Mesendoderm (in vitro differentiated cells): ENCODE data around the gene ATP10A.

Source experiments
- DNase-seq: peaks from one replicate; pipeline ENCODE4 v3.0.0; 2013
- H2AK5ac ChIP-seq: 2 replicates; pipeline ENCODE4 v1.6.1; 2013; ENCODE audit warnings: low read length, inconsistent platforms
- H2BK120ac ChIP-seq: 2 replicates; pipeline ENCODE4 v1.6.1; 2013; ENCODE audit warnings: low read depth, mild to moderate bottlenecking, low read length, moderate library complexity, mixed read lengths
- H2BK15ac ChIP-seq: replicated peaks from 2 replicates; pipeline ENCODE4 v1.6.1; 2013; ENCODE audit warnings: low read depth, mild to moderate bottlenecking, moderate library complexity
- H2BK5ac ChIP-seq: 2 replicates; pipeline ENCODE4 v1.6.1; 2013; ENCODE audit warnings: low read length, inconsistent platforms
- H3K18ac ChIP-seq: 2 replicates; pipeline ENCODE4 v1.6.1; 2013; ENCODE audit warnings: mild to moderate bottlenecking, low read length, mixed read lengths
- H3K23ac ChIP-seq: one replicate; pipeline ENCODE4 v1.6.1; 2013; ENCODE audit warnings: low read length
- H3K27ac ChIP-seq: 2 replicates; pipeline ENCODE4 v1.5.1; 2013; ENCODE audit warnings: low read depth, mild to moderate bottlenecking, inconsistent platforms, low read length, moderate library complexity
- H3K27me3 ChIP-seq: 2 replicates; pipeline ENCODE4 v1.6.1; 2013; ENCODE audit warnings: low read length, control low read depth, mild to moderate bottlenecking, inconsistent platforms; ENCODE audit not compliant: insufficient read depth, poor library complexity
- H3K36me3 ChIP-seq: 2 replicates; pipeline ENCODE4 v1.6.1; 2013; ENCODE audit warnings: low read length, inconsistent platforms; ENCODE audit not compliant: control insufficient read depth, insufficient read depth
- H3K4ac ChIP-seq: one replicate; pipeline ENCODE4 v1.6.1; 2013; ENCODE audit warnings: low read depth, mild to moderate bottlenecking, low read length, moderate library complexity
- H3K4me1 ChIP-seq: 2 replicates; pipeline ENCODE4 v1.6.1; 2013; ENCODE audit warnings: low read depth, low read length, inconsistent platforms; ENCODE audit not compliant: control insufficient read depth
- H3K4me2 ChIP-seq: 2 replicates; pipeline ENCODE4 v1.6.1; 2013; ENCODE audit warnings: low read length
- H3K4me3 ChIP-seq: 2 replicates; pipeline ENCODE4 v1.5.1; 2013; ENCODE audit warnings: mild to moderate bottlenecking, low read length
- H3K56ac ChIP-seq: one replicate; pipeline ENCODE4 v1.6.1; 2013; ENCODE audit warnings: low read length
- H3K79me1 ChIP-seq: 2 replicates; pipeline ENCODE4 v1.6.1; 2013; ENCODE audit warnings: low read length, inconsistent platforms
- H3K79me2 ChIP-seq: 2 replicates; pipeline ENCODE4 v1.6.1; 2013; ENCODE audit warnings: mild to moderate bottlenecking, low read length; ENCODE audit not compliant: control insufficient read depth, insufficient read depth
- H3K9ac ChIP-seq: 2 replicates; pipeline ENCODE4 v1.6.1; 2013; ENCODE audit warnings: low read length, inconsistent platforms
- H4K5ac ChIP-seq: one replicate; pipeline ENCODE4 v1.6.1; 2013; ENCODE audit warnings: low read length
- H4K8ac ChIP-seq: one replicate; pipeline ENCODE4 v1.6.1; 2013; ENCODE audit warnings: low read depth, mild to moderate bottlenecking, control low read depth, low read length, moderate library complexity
- WGBS: extraction: QIAGEN DNeasy Blood & Tissue Kit; methylation state at CpG from one replicate; pipeline ENCODE4 v1.1.7; 2013; ENCODE audit warnings: low lambda C conversion rate, missing lambda C conversion rate; ENCODE audit not compliant: insufficient coverage; ENCODE audit errors: extremely low coverage; 5-methylcytosine and 5-hydroxymethylcytosine counted together

The ATP10A gene

DNA sequence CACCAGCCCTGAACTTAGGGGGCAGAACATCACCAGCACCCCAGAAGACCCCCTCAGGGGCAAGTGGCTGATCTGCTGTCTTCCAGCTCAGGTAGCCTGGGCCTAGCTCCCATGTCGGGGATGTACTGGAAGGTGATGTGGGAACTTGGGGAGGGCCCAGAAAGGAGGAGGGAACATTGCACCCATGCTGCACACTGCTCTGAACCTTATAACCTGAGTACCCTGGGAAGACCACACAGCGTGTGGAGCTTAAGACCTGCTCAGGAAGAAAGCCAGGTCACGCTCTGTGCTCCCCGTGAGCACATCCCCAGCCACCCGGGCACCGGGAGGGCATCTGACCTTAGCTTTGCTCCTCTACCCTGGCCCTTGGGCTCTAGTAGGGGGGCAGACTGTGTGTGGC, 159.4 kb downstream of the ATP10A start:
- WGBS: no CpG with 5 or more reads among the region's 6 CpGs
- H2AK5ac ChIP-seq: no peak overlapping the region
- H3K4ac ChIP-seq: no peak overlapping the region
- no peak overlapping the region for H3K9ac ChIP-seq
- no peak overlapping the region for H2BK5ac ChIP-seq
- H3K27ac ChIP-seq: no peak overlapping the region
- no peaks in the 10 kb centered on the region for H3K27me3 ChIP-seq
- no peak overlapping the region for H3K56ac ChIP-seq
- H3K36me3 ChIP-seq: no peaks in the 10 kb centered on the region
- no peak overlapping the region for H3K4me3 ChIP-seq
- H2BK15ac ChIP-seq: no peak overlapping the region
- no peak overlapping the region for H4K5ac ChIP-seq
- H3K4me2 ChIP-seq: no peak overlapping the region
- H3K23ac ChIP-seq: no peak overlapping the region
- no peak overlapping the region for H2BK120ac ChIP-seq
- H3K79me1 ChIP-seq: no peaks in the 10 kb centered on the region
- H4K8ac ChIP-seq: no peak overlapping the region
- no peak overlapping the region for H3K18ac ChIP-seq
- no peaks in the 10 kb centered on the region for H3K79me2 ChIP-seq
- DNase-seq: no peak
- no peaks in the 10 kb centered on the region for H3K4me1 ChIP-seq

DNA sequence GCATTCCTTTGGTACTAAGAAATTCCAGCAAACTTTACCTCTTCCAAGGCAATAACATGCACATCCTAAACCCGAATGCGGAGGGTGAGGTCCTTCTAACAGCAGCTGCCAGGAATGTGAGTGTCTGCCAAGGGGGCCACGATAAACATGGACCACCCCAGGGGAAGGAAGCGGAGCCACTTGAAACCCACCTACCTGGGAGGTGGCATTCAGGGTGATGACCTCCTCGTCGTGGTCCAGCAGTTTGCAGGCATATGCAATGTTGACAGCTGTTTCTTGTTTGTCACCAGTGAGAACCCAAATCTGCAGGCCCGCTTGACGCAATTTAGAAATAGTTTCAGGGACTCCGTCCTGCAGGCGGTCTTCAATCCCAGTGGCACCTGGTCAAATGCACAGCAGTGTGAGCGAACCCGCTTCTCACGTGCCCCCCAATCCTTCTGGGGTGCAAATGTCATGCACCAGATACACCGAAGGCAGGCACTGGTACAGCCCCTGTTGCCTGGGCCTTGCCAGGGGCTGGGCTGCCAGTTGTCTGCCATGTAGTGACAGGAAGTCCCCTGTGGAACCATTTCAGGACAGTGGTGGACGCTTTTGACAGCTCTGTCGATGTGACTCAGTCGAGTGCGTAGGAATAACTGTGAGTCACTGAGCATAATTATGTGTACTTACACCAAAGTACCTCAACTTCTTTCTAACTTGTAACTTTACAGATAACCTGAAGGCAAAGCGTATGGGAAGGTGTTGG, 161.2 kb downstream of the ATP10A start:
- Histone ChIP-seq H4K8ac (no peak overlapping the region), H3K27ac (no peak overlapping the region), H3K4me3 (no peak overlapping the region), H2AK5ac (no peak overlapping the region), H4K5ac (no peak overlapping the region), H2BK5ac (no peak overlapping the region), H3K4me2 (no peak overlapping the region), H3K9ac (no peak overlapping the region), H3K36me3 (no peaks in the 10 kb centered on the region), H3K23ac (no peak overlapping the region), H3K56ac (no peak overlapping the region), H2BK15ac (no peak overlapping the region), H3K27me3 (no peaks in the 10 kb centered on the region), H2BK120ac (no peak overlapping the region), H3K79me1 (no peaks in the 10 kb centered on the region), H3K4ac (no peak overlapping the region), H3K18ac (no peak overlapping the region), H3K79me2 (no peaks in the 10 kb centered on the region), H3K4me1 (no peaks in the 10 kb centered on the region)
- DNase-seq: no peak
- WGBS: no CpG with 5 or more reads among the region's 19 CpGs

DNA sequence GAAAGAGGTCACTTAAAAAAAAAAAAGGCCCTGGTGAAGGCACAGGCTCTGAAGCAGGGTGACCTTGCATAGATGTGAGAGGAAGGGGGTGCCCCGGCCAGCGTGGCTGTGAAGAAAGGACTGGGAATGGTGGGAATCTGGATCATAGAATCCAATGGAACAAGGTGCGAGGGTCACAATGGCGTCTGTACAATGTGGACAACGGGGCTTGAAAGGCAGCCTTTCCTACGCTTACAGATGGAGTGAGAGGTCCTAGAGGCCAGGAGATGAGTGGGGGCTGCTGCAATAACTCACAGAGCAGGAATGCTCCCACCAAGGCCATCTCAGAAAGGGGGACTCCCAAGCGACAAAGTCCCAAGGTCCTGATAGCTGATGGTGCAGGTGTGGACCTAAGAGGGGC, 162.2 kb downstream of the ATP10A start:
- no peak overlapping the region for H3K23ac ChIP-seq
- H3K36me3 ChIP-seq: no peaks in the 10 kb centered on the region
- no peak overlapping the region for H3K27ac ChIP-seq
- no peak for DNase-seq
- no peaks in the 10 kb centered on the region for H3K79me2 ChIP-seq
- H3K4me2 ChIP-seq: no peak overlapping the region
- WGBS: no CpG with 5 or more reads among the region's 7 CpGs
- no peak overlapping the region for H2BK5ac ChIP-seq
- no peak overlapping the region for H3K4me3 ChIP-seq
- H2BK15ac ChIP-seq: no peak overlapping the region
- no peaks in the 10 kb centered on the region for H3K79me1 ChIP-seq
- no peak overlapping the region for H3K4ac ChIP-seq
- H2AK5ac ChIP-seq: no peak overlapping the region
- no peak overlapping the region for H2BK120ac ChIP-seq
- H3K56ac ChIP-seq: no peak overlapping the region
- no peaks in the 10 kb centered on the region for H3K4me1 ChIP-seq
- no peak overlapping the region for H4K8ac ChIP-seq
- no peak overlapping the region for H4K5ac ChIP-seq
- H3K18ac ChIP-seq: no peak overlapping the region
- no peak overlapping the region for H3K9ac ChIP-seq
- H3K27me3 ChIP-seq: no peaks in the 10 kb centered on the region

DNA sequence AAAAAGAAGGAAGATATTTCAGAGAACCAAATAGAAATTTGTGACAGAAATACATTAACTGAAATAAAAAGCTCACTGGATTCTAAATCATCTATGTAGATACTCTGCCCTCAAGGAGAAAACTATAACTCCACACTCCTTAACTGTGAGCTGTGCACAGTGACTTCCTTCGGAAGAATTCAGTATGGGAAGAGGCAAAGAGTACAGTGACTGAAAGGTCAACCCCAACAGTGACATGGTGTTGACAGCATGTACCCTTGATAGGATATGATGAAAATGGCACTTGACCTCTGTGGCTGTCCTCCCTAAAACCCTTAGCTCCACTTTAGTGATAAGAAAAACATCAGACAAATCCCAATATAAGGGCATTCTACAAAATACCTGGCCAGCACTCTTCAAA, 165.5 kb downstream of the ATP10A start:
- Histone ChIP-seq H4K5ac (no peak overlapping the region), H2BK15ac (no peak overlapping the region), H2BK120ac (no peak overlapping the region), H4K8ac (no peak overlapping the region), H3K4me1 (no peaks in the 10 kb centered on the region), H3K4me3 (no peak overlapping the region), H3K56ac (no peak overlapping the region), H3K36me3 (no peaks in the 10 kb centered on the region), H3K79me2 (no peaks in the 10 kb centered on the region), H2BK5ac (no peak overlapping the region), H3K9ac (no peak overlapping the region), H3K27me3 (no peaks in the 10 kb centered on the region), H3K79me1 (no peaks in the 10 kb centered on the region), H3K4me2 (no peak overlapping the region), H3K18ac (no peak overlapping the region), H3K27ac (no peak overlapping the region), H3K4ac (no peak overlapping the region), H3K23ac (no peak overlapping the region), H2AK5ac (no peak overlapping the region)
- DNase-seq: no peak
- no CpG with 5 or more reads among the region's 1 CpG for WGBS

DNA sequence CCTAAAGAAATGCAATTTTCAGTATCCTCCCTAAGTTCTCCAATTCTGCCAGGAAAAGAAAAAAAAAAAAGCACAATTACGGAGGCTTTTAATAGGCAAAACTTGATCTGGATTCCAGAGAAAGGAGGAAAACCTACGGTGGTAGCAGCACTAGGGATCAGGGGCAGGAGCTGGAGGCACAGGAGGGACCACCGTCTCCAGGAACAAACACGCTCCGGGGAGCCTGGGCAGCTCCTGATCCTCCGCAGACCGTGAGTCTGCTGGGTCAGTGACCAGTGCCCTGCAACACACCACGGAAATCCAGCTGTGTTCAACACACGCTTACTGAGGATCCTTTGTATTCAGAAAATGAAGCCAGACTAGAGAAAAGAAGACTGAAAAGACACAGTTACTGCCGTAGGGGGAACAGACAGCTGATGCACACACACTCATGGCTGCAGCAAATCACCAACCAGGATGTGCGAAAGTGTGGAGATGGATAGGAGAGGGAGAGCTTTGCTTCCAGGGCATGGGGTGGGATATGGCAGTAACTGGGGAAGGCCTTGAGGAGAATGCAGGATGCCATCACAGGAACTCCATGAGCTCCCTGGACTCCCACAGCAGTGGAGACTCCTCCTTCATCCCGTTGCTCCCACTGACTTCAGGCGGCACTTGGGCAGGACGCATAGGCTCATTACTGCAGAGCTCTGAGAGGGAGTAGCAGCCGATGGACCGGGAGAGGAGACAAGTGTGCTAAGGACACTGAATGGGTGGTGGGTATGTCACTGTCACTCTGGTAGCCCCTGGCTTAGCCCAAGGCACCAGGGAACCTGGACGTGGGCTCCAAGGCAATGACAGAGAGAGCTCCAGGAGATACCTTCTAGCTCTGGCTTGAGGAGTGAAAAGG, 167.0 kb downstream of the ATP10A start:
- Histone ChIP-seq H3K36me3 (no peaks in the 10 kb centered on the region), H3K27me3 (no peaks in the 10 kb centered on the region), H3K23ac (no peak overlapping the region), H4K5ac (no peak overlapping the region), H3K79me2 (no peaks in the 10 kb centered on the region), H3K4me1 (no peaks in the 10 kb centered on the region), H2AK5ac (no peak overlapping the region), H3K9ac (no peak overlapping the region), H3K27ac (no peak overlapping the region), H4K8ac (no peak overlapping the region), H3K56ac (no peak overlapping the region), H3K4ac (no peak overlapping the region), H2BK120ac (no peak overlapping the region), H2BK5ac (no peak overlapping the region), H3K18ac (no peak overlapping the region), H2BK15ac (no peak overlapping the region), H3K4me3 (no peak overlapping the region), H3K4me2 (no peak overlapping the region), H3K79me1 (no peaks in the 10 kb centered on the region)
- DNase-seq: no peak
- no CpG with 5 or more reads among the region's 17 CpGs for WGBS
